Epithelial cell of prostate (primary cell): ENCODE measurements around the gene CCDC194.

Experiments
- DNase-seq: peaks from one replicate; pipeline ENCODE4 v3.0.0-alpha.2; 2011; ENCODE audit warnings: low read depth, low spot score
- H3K27ac ChIP-seq: fragments of 450-650 bp; 2 replicates; pipeline ENCODE4 v1.5.1; 2017; ENCODE audit warnings: mild to moderate bottlenecking

Gene CCDC194

DNA sequence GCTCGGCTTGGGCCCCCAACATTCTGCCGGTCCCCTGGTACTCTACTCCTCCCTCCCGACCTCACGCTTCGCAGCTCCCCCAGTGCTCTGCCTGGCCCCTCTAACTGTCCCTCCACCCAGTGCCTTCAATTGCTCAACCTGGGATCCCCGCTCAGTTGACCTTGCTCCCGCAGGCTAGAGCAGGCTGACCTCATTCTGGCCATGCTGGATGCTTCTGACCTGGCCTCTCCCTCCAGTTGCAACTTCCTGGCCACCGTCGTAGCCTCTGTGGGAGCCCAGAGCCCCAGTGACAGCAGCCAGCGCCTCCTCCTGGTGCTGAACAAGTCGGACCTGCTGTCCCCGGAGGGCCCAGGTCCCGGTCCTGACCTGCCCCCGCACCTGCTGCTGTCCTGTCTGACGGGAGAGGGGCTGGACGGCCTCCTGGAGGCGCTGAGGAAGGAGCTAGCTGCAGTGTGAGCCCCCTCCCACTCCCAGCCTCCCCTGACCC lies 53.1 kb downstream of the CCDC194 start:
- no peak overlapping the region for H3K27ac ChIP-seq

More for the DNA sequence above, 53.1 kb downstream of the CCDC194 start:
- DNase-seq: no peak
